ENCODE results near the gene CNTN4.
"Not testable (repeated sequence)": the region's sequence is repeated elsewhere in the genome, so short reads cannot be mapped to it uniquely, and the experiment has no call there.

CNTN4 gene

GRCh38 chr3:2727101-2727500, 628.4 kb downstream of the CNTN4 start:
- no peak for DNase-seq

GRCh38 chr3:2727610-2728318, 629.1 kb downstream of the CNTN4 start:
- no peak for DNase-seq

- DNase-seq = no peak
These were observed 633.2 kb downstream of the CNTN4 start for GRCh38 chr3:2731843-2732242.

GRCh38 chr3:2735392-2735894, 636.8 kb downstream of the CNTN4 start:
- no peak for DNase-seq

GRCh38 chr3:2741516-2741915, 642.9 kb downstream of the CNTN4 start:
- DNase-seq = no peak

- DNase-seq = no peak
These were observed 666.4 kb downstream of the CNTN4 start for GRCh38 chr3:2765002-2765579.

- no peak for DNase-seq
These were observed 671.8 kb downstream of the CNTN4 start for GRCh38 chr3:2770451-2770850.

- no peak for DNase-seq
These were observed 672.5 kb downstream of the CNTN4 start for GRCh38 chr3:2771193-2771592.

- DNase-seq = no peak
These were observed 673.1 kb downstream of the CNTN4 start for GRCh38 chr3:2771741-2772140.

- no peak for DNase-seq
These were observed 674.1 kb downstream of the CNTN4 start for GRCh38 chr3:2772803-2773202.

GRCh38 chr3:2774481-2775249, 676.0 kb downstream of the CNTN4 start:
- DNase-seq = no peak

GRCh38 chr3:2783261-2783660, 684.6 kb downstream of the CNTN4 start:
- no peak for DNase-seq

GRCh38 chr3:2784627-2785026, 686.0 kb downstream of the CNTN4 start:
- DNase-seq = no peak

GRCh38 chr3:2790266-2790815, 691.7 kb downstream of the CNTN4 start:
- DNase-seq = no peak

GRCh38 chr3:2792432-2792831, 693.8 kb downstream of the CNTN4 start:
- no peak for DNase-seq

GRCh38 chr3:2793987-2794386, 695.3 kb downstream of the CNTN4 start:
- no peak for DNase-seq

GRCh38 chr3:2802429-2802828, 703.8 kb downstream of the CNTN4 start:
- DNase-seq = no peak

GRCh38 chr3:2807514-2807913, 708.8 kb downstream of the CNTN4 start:
- DNase-seq = no peak

- no peak for DNase-seq
These were observed 712.1 kb downstream of the CNTN4 start for GRCh38 chr3:2810723-2811122.

GRCh38 chr3:2819571-2819970, 720.9 kb downstream of the CNTN4 start:
- no peak for DNase-seq

- DNase-seq = not testable (repeated sequence)
These were observed 722.3 kb downstream of the CNTN4 start for GRCh38 chr3:2820982-2821381.

GRCh38 chr3:2822611-2823010, 723.9 kb downstream of the CNTN4 start:
- no peak for DNase-seq

- DNase-seq = no peak
These were observed 724.4 kb downstream of the CNTN4 start for GRCh38 chr3:2823031-2823430.
